Panc1 (cell line): Measurements from ENCODE around the gene UAP1.

Experiments used
- POLR2AphosphoS5 ChIP-seq: IDR thresholded peaks from 2 replicates; pipeline ENCODE4 v1.6.1; 2012; ENCODE audit warnings: mild to moderate bottlenecking, low read depth, low read length, moderate library complexity
- REST ChIP-seq, 2 experiments: IDR thresholded peaks; 2 replicates each; pipeline ENCODE4 v1.6.1; 2011 to 2012; ENCODE audit warnings: low read depth in 2 of 2, control low read depth in 1 of 2, low read length in 1 of 2, mild to moderate bottlenecking in 1 of 2, moderate library complexity in 1 of 2; ENCODE audit not compliant: insufficient read depth in 1 of 2

GRCh38 chr1:162590686-162591085 is 29.2 kb downstream of the UAP1 start:
- no peak for TF ChIP-seq POLR2AphosphoS5
- TF ChIP-seq REST (IDR thresholded peaks at IDR 0.05; ENCODE audit: insufficient read depth in 1 of 2, low read depth in 2 of 2, low read length in 1 of 2), result no peak
